HG03469 (cell line): ENCODE measurements around the gene COL25A1.
A peak's percentile ranks its signal among the peaks of the same experiment; 100 is the strongest.

ENCODE experiments used
- ATAC-seq: cut with Tn5 transposase; IDR thresholded peaks from one replicate; pipeline ENCODE4 v1.9.1; 2021; ENCODE audit warnings: mild to moderate bottlenecking, moderate library complexity, moderate number of reproducible peaks; ENCODE audit not compliant: unreplicated experiment

Gene COL25A1

GRCh38 chr4:109302361-109303139, at the start of gene COL25A1:
Gene COL25A1 (minus strand): TSS chr4:109302658.
- ATAC-seq, result no peak

- ATAC-seq, result no peak
Measured at GRCh38 chr4:109350121-109350520, 47.7 kb upstream of the COL25A1 start.

GRCh38 chr4:109334129-109335105, 32.0 kb upstream of the COL25A1 start:
- no peak for ATAC-seq

- no peak for ATAC-seq
Measured at GRCh38 chr4:109332926-109333464, 30.5 kb upstream of the COL25A1 start.

- ATAC-seq, result no peak
Measured at GRCh38 chr4:109327641-109328040, 25.2 kb upstream of the COL25A1 start.

- ATAC-seq, result no peak
Measured at GRCh38 chr4:109325698-109326097, 23.2 kb upstream of the COL25A1 start.

GRCh38 chr4:109323348-109323747, 20.9 kb upstream of the COL25A1 start:
- no peak for ATAC-seq

GRCh38 chr4:109321232-109321631, 18.8 kb upstream of the COL25A1 start:
- ATAC-seq, result peak; percentile 46

GRCh38 chr4:109319684-109320083, 17.2 kb upstream of the COL25A1 start:
- no peak for ATAC-seq

- no peak for ATAC-seq
Measured at GRCh38 chr4:109319156-109319555, 16.7 kb upstream of the COL25A1 start.

GRCh38 chr4:109315818-109316217, 13.4 kb upstream of the COL25A1 start:
- ATAC-seq, result no peak

GRCh38 chr4:109315341-109315740, 12.9 kb upstream of the COL25A1 start:
- ATAC-seq, result no peak

- ATAC-seq, result no peak
Measured at GRCh38 chr4:109313168-109314133, 11.0 kb upstream of the COL25A1 start.

GRCh38 chr4:109303140-109303496, 660 bp upstream of the COL25A1 start:
- ATAC-seq, result no peak

- no peak for ATAC-seq
Measured at GRCh38 chr4:109301651-109302360, 652 bp downstream of the COL25A1 start.

GRCh38 chr4:109298279-109299010, 4.0 kb downstream of the COL25A1 start:
- ATAC-seq, result no peak

GRCh38 chr4:109296527-109296926, 5.9 kb downstream of the COL25A1 start:
- no peak for ATAC-seq

GRCh38 chr4:109295081-109295480, 7.4 kb downstream of the COL25A1 start:
- no peak for ATAC-seq

GRCh38 chr4:109294468-109295020, 7.9 kb downstream of the COL25A1 start:
- ATAC-seq, result no peak
